ENCODE data around the gene PGM3. TPM values are rescaled to one million over a fixed set of nuclear protein-coding genes. Genes with fewer than 3 reads are reported as not detected.

The PGM3 gene
- polyA plus RNA-seq, 1 donor (not counting 4 experiments of a cell fraction or from before 2014, with no cell fraction given), result 32.1 TPM

GRCh38 chr6:83127976-83128375 lies 65.1 kb downstream of the PGM3 start:
- Histone ChIP-seq H3K9me1 (ENCODE audit: control insufficient read depth, extremely low read depth, insufficient read depth, low read length) (no peaks in the 10 kb centered on the region), H3K36me3 (ENCODE audit: control insufficient read depth in 2 of 2, extremely low read depth in 1 of 2, insufficient read depth in 2 of 2, low read length in 2 of 2) (peaks cover 15 to 20% of the 10 kb centered on the region in 2 experiments), H3K27me3 (ENCODE audit: control insufficient read depth, extremely low read depth, insufficient read depth, low read length) (no peaks in the 10 kb centered on the region), H3K4me2 (ENCODE audit: control insufficient read depth, extremely low read depth, insufficient read depth, low read depth, low read length) (no peak overlapping the region), H3K4me1 (ENCODE audit: control insufficient read depth, extremely low read depth, insufficient read depth, low read length) (no peaks in the 10 kb centered on the region), H3K27ac (ENCODE audit: control insufficient read depth, insufficient read depth, low read length) (no peak overlapping the region), H2AFZ (ENCODE audit: control insufficient read depth, low read length) (no peak overlapping the region), H4K20me1 (ENCODE audit: control insufficient read depth, extremely low read depth, insufficient read depth, low read length) (no peaks in the 10 kb centered on the region), H3K9me3 (ENCODE audit: control insufficient read depth, low read depth, low read length) (no peaks in the 10 kb centered on the region), H3K4me3 (ENCODE audit: control insufficient read depth in 2 of 3, extremely low read depth in 1 of 3, insufficient read depth in 2 of 3, low read depth in 1 of 3, low read length in 3 of 3) (no peak overlapping the region), H3K79me2 (ENCODE audit: control insufficient read depth, insufficient read depth, low read length) (no peaks in the 10 kb centered on the region), H3K9ac (ENCODE audit: control insufficient read depth, extremely low read depth, insufficient read depth, low read length) (no peak overlapping the region)
- TF ChIP-seq EZH2 (IDR thresholded peaks at IDR 0.05; ENCODE audit: low read length), result no peak
- no peak for TF ChIP-seq CTCF (optimal IDR thresholded peaks at IDR 0.05 in 1 of 3, IDR thresholded peaks at IDR 0.05 in 1 of 3, conservative IDR thresholded peaks at IDR 0.05 in 1 of 3; ENCODE audit: extremely low read depth in 1 of 3, insufficient read depth in 2 of 3, low read length in 3 of 3)
- FAIRE-seq (no peak), DNase-seq (ENCODE audit: low read depth, low spot score) (no peak)
- dilution Hi-C loops (cut with MboI; ENCODE audit: extremely low pct_ligation_motif_present, low sequenced_read_pairs), result no loop called here

GRCh38 chr6:83127258-83127657 lies 65.8 kb downstream of the PGM3 start:
- TF ChIP-seq CTCF (optimal IDR thresholded peaks at IDR 0.05 in 1 of 3, IDR thresholded peaks at IDR 0.05 in 1 of 3, conservative IDR thresholded peaks at IDR 0.05 in 1 of 3; ENCODE audit: extremely low read depth in 1 of 3, insufficient read depth in 2 of 3, low read length in 3 of 3), result no peak
- TF ChIP-seq EZH2 (IDR thresholded peaks at IDR 0.05; ENCODE audit: low read length), result no peak
- H3K9me1 ChIP-seq (ENCODE audit: control insufficient read depth, extremely low read depth, insufficient read depth, low read length), result no peaks in the 10 kb centered on the region
- H4K20me1 ChIP-seq (ENCODE audit: control insufficient read depth, extremely low read depth, insufficient read depth, low read length), result no peaks in the 10 kb centered on the region
- no peak overlapping the region for H3K9ac ChIP-seq (ENCODE audit: control insufficient read depth, extremely low read depth, insufficient read depth, low read length)
- H3K27ac ChIP-seq (ENCODE audit: control insufficient read depth, insufficient read depth, low read length), result no peak overlapping the region
- H3K27me3 ChIP-seq (ENCODE audit: control insufficient read depth, extremely low read depth, insufficient read depth, low read length), result no peaks in the 10 kb centered on the region
- FAIRE-seq (no peak), DNase-seq (ENCODE audit: low read depth, low spot score) (no peak)
- H3K4me1 ChIP-seq (ENCODE audit: control insufficient read depth, extremely low read depth, insufficient read depth, low read length), result no peaks in the 10 kb centered on the region
- no peaks in the 10 kb centered on the region for H3K79me2 ChIP-seq (ENCODE audit: control insufficient read depth, insufficient read depth, low read length)
- H3K4me2 ChIP-seq (ENCODE audit: control insufficient read depth, extremely low read depth, insufficient read depth, low read depth, low read length), result no peak overlapping the region
- H3K36me3 ChIP-seq (ENCODE audit: control insufficient read depth in 2 of 2, extremely low read depth in 1 of 2, insufficient read depth in 2 of 2, low read length in 2 of 2), result peaks cover 16 to 20% of the 10 kb centered on the region in 2 experiments
- dilution Hi-C loops (cut with MboI; ENCODE audit: extremely low pct_ligation_motif_present, low sequenced_read_pairs), result no loop called here
- H3K4me3 ChIP-seq (ENCODE audit: control insufficient read depth in 2 of 3, extremely low read depth in 1 of 3, insufficient read depth in 2 of 3, low read depth in 1 of 3, low read length in 3 of 3), result no peak overlapping the region
- no peaks in the 10 kb centered on the region for H3K9me3 ChIP-seq (ENCODE audit: control insufficient read depth, low read depth, low read length)
- H2AFZ ChIP-seq (ENCODE audit: control insufficient read depth, low read length), result no peak overlapping the region

Measured in keratinocyte (primary cell).